Measurements from ENCODE around the gene SYNGR3.

SYNGR3 gene

GRCh38 chr16:1964506-1965395 is 25.0 kb upstream of the SYNGR3 start, which contains the start of gene RPS2:
Gene RPS2, minus strand, starts transcription at chr16:1964826. Its CDS starts 201 bp downstream, at chr16:1964625.
- POLR2A ChIA-PET: interaction anchor here (0.5 to 2.5 kb wide), 36 partner anchors 9 to 1647 kb away, joined by 3 to 24 read pairs (median 4); partner anchors contain the start of genes ECI1, GFER, MAPK8IP3 and MLST8
- CTCF ChIA-PET: interaction anchor here (1.0 to 1.6 kb wide), 4 partner anchors 19 to 176 kb away, joined by 3 to 5 read pairs (median 4); partner anchors contain the start of gene GFER
- TF ChIP-seq CTCF (IDR thresholded peaks at IDR 0.05; ENCODE audit: control extremely low read depth, extremely low read depth, low read depth, missing control alignments): no peak

GRCh38 chr16:1965396-1966001 is 24.3 kb upstream of the SYNGR3 start:
- no peak for DNase-seq (ENCODE audit: extremely low spot score)
- no peak for TF ChIP-seq CTCF (IDR thresholded peaks at IDR 0.05; ENCODE audit: control extremely low read depth, extremely low read depth, low read depth, missing control alignments)
- POLR2A ChIA-PET: interaction anchor here (0.5 to 2.5 kb wide), 28 partner anchors 8 to 1514 kb away, joined by 3 to 24 read pairs (median 6); partner anchors contain the start of genes ECI1, GFER, MAPK8IP3 and MSRB1
- CTCF ChIA-PET: interaction anchor here (0.9 to 1.6 kb wide), 5 partner anchors 17 to 175 kb away, joined by 3 to 5 read pairs (median 3); partner anchors contain the start of gene GFER

More at GRCh38 chr16:1964506-1965395, 25.0 kb upstream of the SYNGR3 start, which contains the start of gene RPS2:
- DNase-seq (ENCODE audit: extremely low spot score): peak; percentile 100

GRCh38 chr16:1966460-1966859 is 23.3 kb upstream of the SYNGR3 start, which contains the start of gene RNF151:
Gene RNF151, plus strand, starts transcription at chr16:1966856. Its CDS starts 26 bp downstream, at chr16:1966882.
- no peak for DNase-seq (ENCODE audit: extremely low spot score)
- POLR2A ChIA-PET: interaction anchor here (1.3 to 2.5 kb wide), 3 partner anchors 10 to 189 kb away, joined by 5 to 22 read pairs (median 19); partner anchors contain the start of gene TRAF7
- CTCF ChIA-PET: interaction anchor here (1.6 kb wide), 1 partner anchor 18 kb away, joined by 3 read pairs; the partner anchor contains the start of gene GFER
- no peak for TF ChIP-seq CTCF (IDR thresholded peaks at IDR 0.05; ENCODE audit: control extremely low read depth, extremely low read depth, low read depth, missing control alignments)

- no peak for TF ChIP-seq CTCF (IDR thresholded peaks at IDR 0.05; ENCODE audit: control extremely low read depth, extremely low read depth, low read depth, missing control alignments)
- ChIA-PET CTCF (interaction anchor here (1.5 kb wide), 1 partner anchor 35 kb away, joined by 7 read pairs; no protein-coding TSS in a partner anchor), POLR2A (no interaction called here)
- no peak for DNase-seq (ENCODE audit: extremely low spot score)
These were observed 21.4 kb upstream of the SYNGR3 start for GRCh38 chr16:1968146-1968953.

GRCh38 chr16:1971796-1972489 is 17.8 kb upstream of the SYNGR3 start, which contains the start of gene TBL3:
Gene TBL3, plus strand, starts transcription at chr16:1972053. Its CDS starts 112 bp downstream, at chr16:1972165.
- peak; percentile 95 for DNase-seq (ENCODE audit: extremely low spot score)
- ChIA-PET CTCF (interaction anchor here (0.7 to 1.6 kb wide), 3 partner anchors 11 to 76 kb away, joined by 3 to 5 read pairs (median 5); partner anchors contain the start of genes NTHL1 and TSC2), POLR2A (interaction anchor here (1.0 to 1.3 kb wide), 3 partner anchors 9 to 184 kb away, joined by 3 to 5 read pairs (median 3); partner anchors contain the start of gene TRAF7)
- no peak for TF ChIP-seq CTCF (IDR thresholded peaks at IDR 0.05; ENCODE audit: control extremely low read depth, extremely low read depth, low read depth, missing control alignments)
